WERI-Rb-1 (cell line): ENCODE measurements around the gene SLC16A11.
A peak's percentile ranks its signal among the peaks of the same experiment; 100 is the strongest.

Experiments used
- DNase-seq: peaks from one replicate; pipeline ENCODE4 v3.0.0-alpha.2; 2020
- H3K27ac ChIP-seq: fragments of 250-450 bp; sonication (Bioruptor Pico); 2 replicates; pipeline ENCODE4 v1.5.1; 2020; ENCODE audit warnings: mild to moderate bottlenecking, moderate library complexity
- H3K27me3 ChIP-seq: fragments of 250-450 bp; sonication (Bioruptor Pico); 2 replicates; pipeline ENCODE4 v1.5.1; 2021; ENCODE audit warnings: mild to moderate bottlenecking, low read depth, moderate library complexity; ENCODE audit not compliant: insufficient read depth, severe bottlenecking
- H3K36me3 ChIP-seq: fragments of 250-450 bp; sonication (Bioruptor Pico); 2 replicates; pipeline ENCODE4 v1.5.1; 2020; ENCODE audit warnings: mild to moderate bottlenecking, moderate library complexity
- H3K4me3 ChIP-seq: 2 replicates; pipeline ENCODE4 v1.5.1; 2011; ENCODE audit warnings: low read depth, mild to moderate bottlenecking, control low read depth, low read length
- H3K9me3 ChIP-seq: fragments of 250-450 bp; sonication (Bioruptor Pico); 2 replicates; pipeline ENCODE4 v1.5.1; 2021; ENCODE audit warnings: mild to moderate bottlenecking, moderate library complexity; ENCODE audit not compliant: severe bottlenecking
- CTCF ChIP-seq: IDR thresholded peaks from 2 replicates; pipeline ENCODE4 v1.5.1; 2011; ENCODE audit warnings: low read depth, mild to moderate bottlenecking, control low read depth, inconsistent platforms, low read length

SLC16A11 gene

GRCh38 chr17:7010523-7010922 is 33.4 kb downstream of the SLC16A11 start:
- no peak overlapping the region for H3K4me3 ChIP-seq
- DNase-seq: no peak
- no peaks in the 10 kb centered on the region for H3K9me3 ChIP-seq
- H3K27me3 ChIP-seq: no peaks in the 10 kb centered on the region
- H3K36me3 ChIP-seq: peaks cover 14% of the 10 kb centered on the region
- H3K27ac ChIP-seq: no peak overlapping the region
- TF ChIP-seq CTCF: no peak

- H3K27me3 ChIP-seq: no peaks in the 10 kb centered on the region
- no peak for DNase-seq
- no peaks in the 10 kb centered on the region for H3K9me3 ChIP-seq
- H3K4me3 ChIP-seq: no peak overlapping the region
- no peak overlapping the region for H3K27ac ChIP-seq
- peaks cover 8% of the 10 kb centered on the region for H3K36me3 ChIP-seq
- no peak for TF ChIP-seq CTCF
Measured at GRCh38 chr17:7007143-7007542, 36.7 kb downstream of the SLC16A11 start.

GRCh38 chr17:7005716-7006115 is 38.2 kb downstream of the SLC16A11 start:
- Histone ChIP-seq H3K9me3 (no peaks in the 10 kb centered on the region), H3K4me3 (no peak overlapping the region), H3K36me3 (peaks cover 18% of the 10 kb centered on the region), H3K27ac (no peak overlapping the region), H3K27me3 (no peaks in the 10 kb centered on the region)
- no peak for TF ChIP-seq CTCF
- DNase-seq: no peak

- H3K27ac ChIP-seq: no peak overlapping the region
- no peak overlapping the region for H3K4me3 ChIP-seq
- H3K36me3 ChIP-seq: peaks cover 16% of the 10 kb centered on the region
- H3K27me3 ChIP-seq: no peaks in the 10 kb centered on the region
- H3K9me3 ChIP-seq: no peaks in the 10 kb centered on the region
- peak; percentile 53 for TF ChIP-seq CTCF
- DNase-seq: no peak
Measured at GRCh38 chr17:7004398-7005253, 39.3 kb downstream of the SLC16A11 start.

- Histone ChIP-seq H3K4me3 (no peak overlapping the region), H3K27ac (no peak overlapping the region), H3K9me3 (no peaks in the 10 kb centered on the region), H3K36me3 (peaks cover 16% of the 10 kb centered on the region), H3K27me3 (no peaks in the 10 kb centered on the region)
- no peak for TF ChIP-seq CTCF
- no peak for DNase-seq
Measured at GRCh38 chr17:7003745-7004144, 40.1 kb downstream of the SLC16A11 start.
